HepG2 (cell line): ENCODE data around the gene SHISA9. TPM values are rescaled to one million over a fixed set of nuclear protein-coding genes. Genes with fewer than 3 reads are reported as not detected.
A peak's percentile ranks its signal among the peaks of the same experiment; 100 is the strongest.

ENCODE experiments used
- BRCA1 ChIP-seq: sonication (generic); formaldehyde crosslinking; IDR thresholded peaks from 2 replicates; pipeline ENCODE4 v1.4.0; 2020; ENCODE audit warnings: missing genetic modification reagents
- CEBPZ ChIP-seq: IDR thresholded peaks from 2 replicates; pipeline ENCODE4 v1.6.1; 2012; ENCODE audit warnings: low read length, improper control_type of control experiment
- EP300 ChIP-seq, 3 experiments: sonication (generic) in 1 of 3; formaldehyde crosslinking in 1 of 3; IDR thresholded peaks; 2 replicates each; pipeline versions ENCODE4 v1.5.1 to v1.6.1; 2011 to 2020; ENCODE audit warnings: low read depth in 2 of 3, low read length in 2 of 3, borderline replicate concordance in 1 of 3, improper control_type of control experiment in 1 of 3, mild to moderate bottlenecking in 1 of 3, missing genetic modification reagents in 1 of 3, moderate library complexity in 1 of 3
- FOSL2 ChIP-seq: sonication (generic); formaldehyde crosslinking; IDR thresholded peaks from 2 replicates; pipeline ENCODE4 v1.4.0; 2020; ENCODE audit warnings: missing genetic modification reagents
- FOXC1 ChIP-seq: sonication (generic); formaldehyde crosslinking; IDR thresholded peaks from 2 replicates; pipeline ENCODE4 v1.8.0; 2022; ENCODE audit warnings: mild to moderate bottlenecking, missing genetic modification reagents, borderline replicate concordance
- FOXO4 ChIP-seq: sonication (generic); formaldehyde crosslinking; conservative IDR thresholded peaks from 2 replicates; pipeline ENCODE4 v1.8.1; 2023; ENCODE audit warnings: missing genetic modification reagents
- HMGXB4 ChIP-seq, 2 experiments: sonication (generic) in 1 of 2; formaldehyde crosslinking in 1 of 2; IDR thresholded peaks; 2 replicates each; pipeline versions ENCODE4 v1.4.0 to v1.6.1; 2018 to 2020; ENCODE audit warnings: missing genetic modification reagents in 2 of 2, borderline replicate concordance in 1 of 2, low read depth in 1 of 2, mild to moderate bottlenecking in 1 of 2, missing biosample characterization in 1 of 2
- KDM2A ChIP-seq: sonication (generic); formaldehyde crosslinking; IDR thresholded peaks from 2 replicates; pipeline ENCODE4 v1.4.0; 2020; ENCODE audit warnings: low read depth, missing genetic modification reagents, borderline replicate concordance
- NCOA2 ChIP-seq: sonication (generic); formaldehyde crosslinking; IDR thresholded peaks from 2 replicates; pipeline ENCODE4 v1.8.0; 2022; ENCODE audit warnings: inconsistent platforms
- NFRKB ChIP-seq: fragments of 450-650 bp; IDR thresholded peaks from 2 replicates; pipeline ENCODE4 v1.6.1; 2017
- PCBP1 ChIP-seq: fragments of 200-400 bp; formaldehyde crosslinking; IDR thresholded peaks from 2 replicates; pipeline ENCODE4 v1.6.1; 2017; ENCODE audit warnings: mild to moderate bottlenecking, low read depth, low read length, borderline replicate concordance
- SALL2 ChIP-seq: sonication (generic); formaldehyde crosslinking; IDR thresholded peaks from 2 replicates; pipeline ENCODE4 v1.8.1; 2023; ENCODE audit warnings: mild to moderate bottlenecking, missing genetic modification reagents, inconsistent platforms
- SKIL ChIP-seq: sonication (generic); formaldehyde crosslinking; IDR thresholded peaks from 2 replicates; pipeline ENCODE4 v1.8.0; 2022; ENCODE audit warnings: missing genetic modification reagents, mild to moderate bottlenecking, moderate library complexity, borderline replicate concordance
- SMC3 ChIP-seq: IDR thresholded peaks from 2 replicates; pipeline ENCODE4 v1.6.1; 2011; ENCODE audit warnings: low read length, improper control_type of control experiment
- ZNF12 ChIP-seq: sonication (generic); formaldehyde crosslinking; IDR thresholded peaks from 2 replicates; pipeline ENCODE4 v1.5.0; 2020; ENCODE audit warnings: missing genetic modification reagents
- ZNF335 ChIP-seq: sonication (generic); formaldehyde crosslinking; IDR thresholded peaks from 2 replicates; pipeline ENCODE4 v1.4.0; 2020; ENCODE audit warnings: missing genetic modification reagents
- ZNF496 ChIP-seq: sonication (generic); formaldehyde crosslinking; IDR thresholded peaks from 2 replicates; pipeline ENCODE4 v1.8.1; 2023; ENCODE audit warnings: mild to moderate bottlenecking, moderate library complexity, missing genetic modification reagents; ENCODE audit not compliant: insufficient replicate concordance
- ZNF672 ChIP-seq: sonication (generic); formaldehyde crosslinking; IDR thresholded peaks from 2 replicates; pipeline ENCODE4 v1.8.1; 2022; ENCODE audit warnings: missing genetic modification reagents
- ZNF816 ChIP-seq: sonication (generic); formaldehyde crosslinking; IDR thresholded peaks from 2 replicates; pipeline ENCODE4 v1.8.0; 2022; ENCODE audit warnings: missing genetic modification reagents, mild to moderate bottlenecking, borderline replicate concordance
- ZSCAN31 ChIP-seq: sonication (generic); formaldehyde crosslinking; IDR thresholded peaks from 2 replicates; pipeline ENCODE4 v1.5.0; 2020; ENCODE audit warnings: low read depth, mild to moderate bottlenecking, missing genetic modification reagents
- polyA plus RNA-seq, 8 experiments: library from polyadenylated mRNA; depleted of rRNA in 3 of 8; stranded (reverse) in 7 of 8; unstranded in 1 of 8; fragments of >200 nt; fragmentation: Illumina TruSeq in 4 of 8; extraction: Trizol in 4 of 8; gene quantifications; 2 replicates each; pipeline versions ENCODE4 v1.2.1 to v1.2.3, GENCODE V29; 2011 to 2016; ENCODE audit warnings: low read depth in 4 of 8, missing spikeins in 1 of 8, mixed read lengths in 1 of 8; ENCODE audit not compliant: insufficient read depth in 1 of 8
- total RNA-seq, 5 experiments: library from RNA; depleted of rRNA; stranded (reverse); fragments of >200 nt; fragmentation: Illumina TruSeq; extraction: Trizol; gene quantifications; 2 replicates each; pipeline ENCODE4 v1.2.3, GENCODE V29; 2016; ENCODE audit warnings: low read depth in 1 of 5

Gene SHISA9
- total and polyA plus RNA-seq, 2 of the 13 experiments (the other 11 are each of a cell fraction or from before 2014, with no cell fraction given): 0.01 TPM; not detected in 1

GRCh38 chr16:13269905-13270528 is 368.6 kb downstream of the SHISA9 start (continued):
- TF ChIP-seq EP300 (IDR thresholded peaks at IDR 0.05; ENCODE audit: low read depth in 2 of 2, low read length in 2 of 2): peak; percentile 91 to 98
- peak; percentile 85; the same call in 1 of the 2 replicates for TF ChIP-seq EP300 (CRISPR knock-in tag; IDR thresholded peaks at IDR 0.05; ENCODE audit: borderline replicate concordance)
- TF ChIP-seq HMGXB4 (CRISPR knock-in tag; IDR thresholded peaks at IDR 0.05; ENCODE audit: borderline replicate concordance in 1 of 2, low read depth in 1 of 2): peak; percentile 45 to 59; a peak in 3 of 4 replicates
- TF ChIP-seq KDM2A: peak; percentile 65; the same call in 1 of the 2 replicates
- peak; percentile 84 for TF ChIP-seq FOSL2 (CRISPR knock-in tag)
- peak; percentile 93 for TF ChIP-seq NCOA2 (CRISPR knock-in tag)
- no peak for TF ChIP-seq PCBP1
- TF ChIP-seq ZSCAN31 (CRISPR knock-in tag): peak; percentile 78; the same call in 1 of the 2 replicates
- TF ChIP-seq NFRKB: no peak
- no peak for TF ChIP-seq FOXO4
- no peak for TF ChIP-seq ZNF496
- TF ChIP-seq SALL2 (CRISPR knock-in tag): no peak; the same call in 1 of the 2 replicates
- TF ChIP-seq ZNF816 (CRISPR knock-in tag): 0 out of 2 replicates have a peak, but pooled peaks have one; percentile 79
- peak; percentile 98 for TF ChIP-seq SKIL (CRISPR knock-in tag)
- peak; percentile 99 for TF ChIP-seq ZNF12 (CRISPR knock-in tag)
- 0 out of 2 replicates have a peak, but pooled peaks have one; percentile 58 for TF ChIP-seq BRCA1 (CRISPR knock-in tag)
- peak; percentile 96 for TF ChIP-seq FOXC1 (CRISPR knock-in tag)
- TF ChIP-seq ZNF335 (CRISPR knock-in tag): no peak
- TF ChIP-seq SMC3: peak; percentile 52
- no peak for TF ChIP-seq ZNF672
- TF ChIP-seq CEBPZ: no peak
